Endothelial cell of umbilical vein (primary cell): ENCODE data around the gene ZNF10. TPM values are rescaled to one million over a fixed set of nuclear protein-coding genes. Genes with fewer than 3 reads are reported as not detected.

Experiments
- BruUV-seq: library from RNA; stranded (reverse); fragments of 400-500 nt; replicated peaks from 2 replicates; lab custom pipeline; 2021; lab: Mats Ljungman, UMichigan
- CTCF ChIA-PET: fragments of 300-600, 350-600 bp; sonication (Branson Sonifier 250); formaldehyde crosslinking; loops from one replicate; lab custom pipeline; 2021; ENCODE audit warnings: antibody characterized with exemption, inconsistent platforms; lab: Charles Lee
- POLR2A ChIA-PET: fragments of 300-600, 350-600 bp; sonication (Branson Sonifier 250); formaldehyde crosslinking; loops from one replicate; lab custom pipeline; 2021; ENCODE audit warnings: antibody characterized with exemption, inconsistent platforms; lab: Charles Lee
- DNase-seq: peaks from one replicate; pipeline ENCODE4 v3.0.0-alpha.2; 2011; ENCODE audit warnings: low read depth, low spot score
- FAIRE-seq: peaks from 2 replicates; lab custom pipeline; 2011; peaks lifted over from hg19 to GRCh38; lab: Jason Lieb, UNC
- H2AFZ ChIP-seq: 2 replicates; pipeline ENCODE4 v1.6.0; 2012; ENCODE audit warnings: low read depth, low read length, control low read depth, inconsistent platforms
- H3K27ac ChIP-seq: 2 replicates; pipeline ENCODE4 v1.5.1; 2011; ENCODE audit warnings: low read depth, mild to moderate bottlenecking, control low read depth, low read length, moderate library complexity; ENCODE audit not compliant: insufficient read depth
- H3K27me3 ChIP-seq, 2 experiments: 2 replicates each; pipeline versions ENCODE4 v1.6.0 to v1.6.1; 2011; ENCODE audit warnings: low read length in 2 of 2, mixed read lengths in 1 of 2; ENCODE audit not compliant: control insufficient read depth in 2 of 2, insufficient read depth in 2 of 2
- H3K36me3 ChIP-seq, 2 experiments: 2 replicates in 1 of 2; 3 replicates in 1 of 2; pipeline ENCODE4 v1.5.1; 2011; ENCODE audit warnings: low read length in 2 of 2, mild to moderate bottlenecking in 1 of 2, moderate library complexity in 1 of 2; ENCODE audit not compliant: control insufficient read depth in 2 of 2, insufficient read depth in 2 of 2; ENCODE audit errors: extremely low read depth in 1 of 2
- H3K4me1 ChIP-seq: 3 replicates; pipeline ENCODE4 v1.5.1; 2011; ENCODE audit warnings: mild to moderate bottlenecking, low read length; ENCODE audit not compliant: control insufficient read depth, insufficient read depth; ENCODE audit errors: extremely low read depth
- H3K4me2 ChIP-seq: 2 replicates; pipeline ENCODE4 v1.6.1; 2011; ENCODE audit warnings: low read length, control low read depth, mixed read lengths; ENCODE audit not compliant: insufficient read depth
- H3K4me3 ChIP-seq, 3 experiments: fragments of 200-600 bp in 1 of 3; sonication (generic), shearing (Covaris generic) in 1 of 3; replicated peaks in 1 of 3; 2 replicates each; pipeline ENCODE4 v1.5.1; 2011 to 2016; ENCODE audit warnings: control low read depth in 3 of 3, low read length in 3 of 3, mild to moderate bottlenecking in 2 of 3, inconsistent platforms in 1 of 3, low read depth in 1 of 3, moderate library complexity in 1 of 3; ENCODE audit not compliant: insufficient read depth in 1 of 3
- H3K79me2 ChIP-seq: 2 replicates; pipeline ENCODE4 v1.6.0; 2012; ENCODE audit warnings: low read length, inconsistent platforms; ENCODE audit not compliant: control insufficient read depth, insufficient read depth
- H3K9ac ChIP-seq: replicated peaks from 2 replicates; pipeline ENCODE3; 2011; ENCODE audit warnings: low read length, control low read depth; ENCODE audit not compliant: insufficient read depth; ENCODE audit errors: extremely low read depth
- H3K9me1 ChIP-seq: replicated peaks from 3 replicates; pipeline ENCODE4 v1.6.0; 2011; ENCODE audit warnings: mild to moderate bottlenecking, low read length; ENCODE audit not compliant: control insufficient read depth, insufficient read depth; ENCODE audit errors: extremely low read depth
- H3K9me3 ChIP-seq: replicated peaks from 2 replicates; pipeline ENCODE4 v1.5.1; 2012; ENCODE audit warnings: low read length, inconsistent platforms; ENCODE audit not compliant: control insufficient read depth, insufficient read depth
- H4K20me1 ChIP-seq: replicated peaks from 2 replicates; pipeline ENCODE3; 2011; ENCODE audit warnings: mild to moderate bottlenecking, low read length; ENCODE audit not compliant: control insufficient read depth, insufficient read depth; ENCODE audit errors: extremely low read depth
- EZH2 ChIP-seq: IDR thresholded peaks from 2 replicates; pipeline ENCODE4 v1.6.1; 2012; ENCODE audit warnings: borderline replicate concordance, low read depth, mild to moderate bottlenecking, moderate library complexity, low read length, inconsistent platforms; ENCODE audit not compliant: severe bottlenecking
- FOS ChIP-seq: IDR thresholded peaks from 2 replicates; pipeline ENCODE4 v1.6.1; 2011; ENCODE audit warnings: mild to moderate bottlenecking, low read length, moderate library complexity, borderline replicate concordance; ENCODE audit not compliant: insufficient read depth
- GATA2 ChIP-seq: IDR thresholded peaks from 2 replicates; pipeline ENCODE4 v1.7.0; 2011; ENCODE audit warnings: low read depth, mild to moderate bottlenecking, moderate library complexity, mixed read lengths, low read length; ENCODE audit not compliant: insufficient read length, insufficient read depth
- JUN ChIP-seq: IDR thresholded peaks from 2 replicates; pipeline ENCODE4 v1.6.1; 2011; ENCODE audit warnings: borderline replicate concordance, low read depth; ENCODE audit not compliant: insufficient read length, insufficient read depth
- MYC ChIP-seq: IDR thresholded peaks from one replicate; pipeline ENCODE4 v1.6.1; 2011; ENCODE audit warnings: mild to moderate bottlenecking, low read depth, low read length
- POLR2A ChIP-seq: IDR thresholded peaks from 2 replicates; pipeline ENCODE4 v1.6.1; 2012; ENCODE audit warnings: low read depth, mild to moderate bottlenecking, control low read depth, low read length
- POLR2AphosphoS5 ChIP-seq: IDR thresholded peaks from 2 replicates; pipeline ENCODE4 v1.6.1; 2012; ENCODE audit warnings: low read depth, mild to moderate bottlenecking, control low read depth, low read length, moderate library complexity; ENCODE audit not compliant: insufficient read depth
- dilution Hi-C: fragments of 300-500 bp; cut with MboI; formaldehyde crosslinking; loops from one replicate; pipeline ENCODE4 v1.15.0; 2019; ENCODE audit warnings: low sequenced_read_pairs; ENCODE audit not compliant: extremely low pct_ligation_motif_present
- intact Hi-C: fragments of 100-400 bp; cut with micrococcal nuclease; formaldehyde crosslinking; loops from one replicate; pipeline ENCODE4 v1.10.0; 2022
- polyA plus RNA-seq, 4 experiments: library from polyadenylated mRNA; depleted of rRNA in 3 of 4; stranded (reverse) in 3 of 4; unstranded in 1 of 4; fragments of >200 nt; gene quantifications; 2 replicates each; pipeline versions ENCODE4 v1.2.1 to v1.2.3, GENCODE V29; 2011 to 2012; ENCODE audit warnings: missing spikeins in 1 of 4
- total RNA-seq: library from RNA; stranded (reverse); gene quantifications from 2 replicates; pipeline ENCODE4 v1.2.3, GENCODE V29; 2021
- TF ChIP-seq, protein P1 (sequence below), 2 donors: IDR thresholded peaks; 1 replicate in 1 of 2; 2 replicates in 1 of 2; pipeline ENCODE4 v1.5.1; 2011; ENCODE audit warnings: low read length in 2 of 2, mild to moderate bottlenecking in 2 of 2, moderate library complexity in 2 of 2, control low read depth in 1 of 2, inconsistent platforms in 1 of 2, low read depth in 1 of 2; ENCODE audit not compliant: insufficient read depth in 1 of 2; ENCODE audit errors: extremely low read depth in 1 of 2
- TF ChIP-seq, protein P2 (sequence below): IDR thresholded peaks from 2 replicates; pipeline ENCODE4 v1.6.1; 2011; ENCODE audit not compliant: insufficient read depth, insufficient read length

Gene ZNF10
- total and polyA plus RNA-seq, 2 donors (not counting 3 experiments of a cell fraction or from before 2014, with no cell fraction given), result 3.7 to 5.8 TPM

DNA sequence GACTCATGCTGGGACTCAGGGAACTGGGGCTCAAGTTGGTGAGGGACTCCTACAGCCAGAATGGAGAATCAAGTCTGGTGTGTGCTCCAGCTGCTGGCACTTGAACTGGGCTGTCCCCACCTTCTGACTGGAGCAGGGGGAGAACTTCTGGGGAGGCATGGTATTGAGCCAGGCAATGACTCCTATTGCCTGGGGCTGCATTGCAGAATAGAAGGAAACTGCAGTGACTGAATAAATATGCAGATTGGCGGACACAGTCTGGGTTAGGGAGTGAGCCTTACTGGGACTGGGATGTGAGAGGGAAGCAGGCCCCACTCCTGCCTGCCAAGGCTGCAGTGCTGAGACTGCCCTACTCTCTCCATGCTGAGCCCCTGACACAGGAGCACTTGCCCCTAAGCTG lies 42.1 kb downstream of the ZNF10 start:
- H3K79me2 ChIP-seq, result no peaks in the 10 kb centered on the region
- no peak overlapping the region for H3K27ac ChIP-seq
- no peaks in the 10 kb centered on the region for H4K20me1 ChIP-seq
- CTCF ChIA-PET, result no interaction called here
- H3K4me3 ChIP-seq, result no peak overlapping the region
- intact Hi-C loops (no loop called here), dilution Hi-C loops (no loop called here)
- DNase-seq, result no peak
- no peak overlapping the region for H3K9ac ChIP-seq
- POLR2A ChIA-PET, result no interaction called here
- peaks cover 3% of the 10 kb centered on the region for H3K9me3 ChIP-seq
- BruUV-seq, result no TSS peak
- H3K27me3 ChIP-seq, result no peaks in the 10 kb centered on the region
- H3K4me1 ChIP-seq, result no peaks in the 10 kb centered on the region
- FAIRE-seq, result no peak
- no peak overlapping the region for H2AFZ ChIP-seq
- no peaks in the 10 kb centered on the region for H3K36me3 ChIP-seq
- no peak overlapping the region for H3K4me2 ChIP-seq
- H3K9me1 ChIP-seq, result no peaks in the 10 kb centered on the region
- TF ChIP-seq EZH2 (no peak), GATA2 (no peak), POLR2AphosphoS5 (no peak), FOS (no peak), JUN (no peak), POLR2A (no peak), MYC (no peak)
- TF ChIP-seq, protein P1, sequence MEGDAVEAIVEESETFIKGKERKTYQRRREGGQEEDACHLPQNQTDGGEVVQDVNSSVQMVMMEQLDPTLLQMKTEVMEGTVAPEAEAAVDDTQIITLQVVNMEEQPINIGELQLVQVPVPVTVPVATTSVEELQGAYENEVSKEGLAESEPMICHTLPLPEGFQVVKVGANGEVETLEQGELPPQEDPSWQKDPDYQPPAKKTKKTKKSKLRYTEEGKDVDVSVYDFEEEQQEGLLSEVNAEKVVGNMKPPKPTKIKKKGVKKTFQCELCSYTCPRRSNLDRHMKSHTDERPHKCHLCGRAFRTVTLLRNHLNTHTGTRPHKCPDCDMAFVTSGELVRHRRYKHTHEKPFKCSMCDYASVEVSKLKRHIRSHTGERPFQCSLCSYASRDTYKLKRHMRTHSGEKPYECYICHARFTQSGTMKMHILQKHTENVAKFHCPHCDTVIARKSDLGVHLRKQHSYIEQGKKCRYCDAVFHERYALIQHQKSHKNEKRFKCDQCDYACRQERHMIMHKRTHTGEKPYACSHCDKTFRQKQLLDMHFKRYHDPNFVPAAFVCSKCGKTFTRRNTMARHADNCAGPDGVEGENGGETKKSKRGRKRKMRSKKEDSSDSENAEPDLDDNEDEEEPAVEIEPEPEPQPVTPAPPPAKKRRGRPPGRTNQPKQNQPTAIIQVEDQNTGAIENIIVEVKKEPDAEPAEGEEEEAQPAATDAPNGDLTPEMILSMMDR (IDR thresholded peaks at IDR 0.05; ENCODE audit: extremely low read depth in 1 of 2, insufficient read depth in 1 of 2, low read depth in 1 of 2, low read length in 2 of 2), result no peak
- TF ChIP-seq, protein P2, sequence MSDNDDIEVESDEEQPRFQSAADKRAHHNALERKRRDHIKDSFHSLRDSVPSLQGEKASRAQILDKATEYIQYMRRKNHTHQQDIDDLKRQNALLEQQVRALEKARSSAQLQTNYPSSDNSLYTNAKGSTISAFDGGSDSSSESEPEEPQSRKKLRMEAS, result no peak
